Right ventricle myocardium inferior (tissue), 1 donor: ENCODE data around the gene PCDHA11. TPM values are rescaled to one million over a fixed set of nuclear protein-coding genes. Genes with fewer than 3 reads are reported as not detected.
A peak's percentile ranks its signal among the peaks of the same experiment; 100 is the strongest.
"Not testable (repeated sequence)": the region's sequence is repeated elsewhere in the genome, so short reads cannot be mapped to it uniquely, and the experiment has no call there.

Experiments
- ATAC-seq: fragments of 200-7000 bp; cut with Tn5 transposase; one replicate; pipeline ENCODE4 v1.9.1; 2020; ENCODE audit warnings: mild to moderate bottlenecking, moderate library complexity
- DNase-seq: peaks from one replicate; pipeline ENCODE4 v3.0.0; 2021; ENCODE audit errors: missing footprints
- intact Hi-C: fragments of 100-400 bp; cut with DNase I; formaldehyde crosslinking; loops from one replicate; pipeline ENCODE4 v1.11.0; 2022
- long read RNA-seq: library from polyadenylated mRNA; unstranded; transcript quantifications from one replicate; pipeline ENCODE4 v2.0.0, GENCODE V29; 2021
- total RNA-seq: library from RNA; stranded (reverse); fragmentation: NEBNext Ultra II Directional; extraction: Animal tissue kit (Norgen Biotek cat#: 25700); gene quantifications from one replicate; pipeline ENCODE4 v1.2.1, GENCODE V29; 2021
- donor health status: DM: no; HTN: yes; CAD: no; lungs with severe emphysema.

PCDHA11 gene, protein sequence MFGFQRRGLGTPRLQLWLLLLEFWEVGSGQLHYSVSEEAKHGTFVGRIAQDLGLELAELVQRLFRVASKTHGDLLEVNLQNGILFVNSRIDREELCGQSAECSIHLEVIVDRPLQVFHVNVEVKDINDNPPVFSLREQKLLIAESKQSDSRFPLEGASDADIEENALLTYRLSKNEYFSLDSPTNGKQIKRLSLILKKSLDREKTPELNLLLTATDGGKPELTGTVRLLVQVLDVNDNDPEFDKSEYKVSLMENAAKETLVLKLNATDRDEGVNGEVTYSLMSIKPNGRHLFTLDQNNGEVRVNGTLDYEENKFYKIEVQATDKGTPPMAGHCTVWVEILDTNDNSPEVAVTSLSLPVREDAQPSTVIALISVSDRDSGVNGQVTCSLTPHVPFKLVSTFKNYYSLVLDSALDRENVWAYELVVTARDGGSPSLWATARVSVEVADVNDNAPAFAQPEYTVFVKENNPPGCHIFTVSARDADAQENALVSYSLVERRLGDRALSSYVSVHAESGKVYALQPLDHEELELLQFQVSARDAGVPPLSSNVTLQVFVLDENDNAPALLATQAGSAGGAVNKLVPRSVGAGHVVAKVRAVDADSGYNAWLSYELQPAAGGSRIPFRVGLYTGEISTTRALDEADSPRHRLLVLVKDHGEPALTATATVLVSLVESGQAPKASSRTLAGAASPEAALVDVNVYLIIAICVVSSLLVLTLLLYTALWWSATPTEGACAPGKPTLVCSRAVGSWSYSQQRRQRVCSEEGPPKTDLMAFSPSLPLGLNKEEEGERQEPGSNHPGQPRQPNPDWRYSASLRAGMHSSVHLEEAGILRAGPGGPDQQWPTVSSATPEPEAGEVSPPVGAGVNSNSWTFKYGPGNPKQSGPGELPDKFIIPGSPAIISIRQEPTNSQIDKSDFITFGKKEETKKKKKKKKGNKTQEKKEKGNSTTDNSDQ
- total RNA-seq: not detected
- long read RNA-seq: 0 reads

DNA sequence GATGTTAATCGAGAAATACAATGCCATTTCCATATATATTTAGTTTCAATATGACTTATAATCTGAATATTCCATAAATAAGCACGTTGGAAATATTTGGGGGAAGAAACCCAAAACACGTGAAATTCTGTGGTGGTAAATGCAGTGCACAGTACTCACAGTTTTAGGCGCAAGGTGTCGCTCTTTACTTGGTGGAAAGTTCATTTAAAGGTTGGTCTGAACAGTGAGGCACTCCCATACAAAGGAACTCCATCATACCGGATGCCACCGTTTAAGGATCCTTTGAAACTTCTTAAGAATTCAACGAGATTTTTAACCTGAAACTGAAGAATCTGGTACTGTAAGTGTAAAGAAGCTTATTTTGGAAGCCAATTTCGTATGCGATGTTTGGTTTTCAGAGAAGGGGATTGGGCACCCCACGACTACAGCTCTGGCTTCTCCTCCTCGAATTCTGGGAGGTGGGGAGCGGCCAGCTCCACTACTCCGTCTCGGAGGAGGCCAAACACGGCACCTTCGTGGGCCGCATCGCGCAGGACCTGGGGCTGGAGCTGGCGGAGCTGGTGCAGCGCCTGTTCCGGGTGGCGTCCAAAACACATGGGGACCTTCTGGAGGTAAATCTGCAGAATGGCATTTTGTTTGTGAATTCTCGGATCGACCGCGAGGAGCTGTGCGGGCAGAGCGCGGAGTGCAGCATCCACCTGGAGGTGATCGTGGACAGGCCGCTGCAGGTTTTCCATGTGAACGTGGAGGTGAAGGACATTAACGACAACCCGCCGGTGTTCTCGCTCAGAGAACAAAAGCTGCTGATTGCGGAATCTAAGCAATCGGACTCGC is at the start of gene PCDHA11:
PCDHA11 (plus strand) TSS at position 237 of the 834 bp plus-strand sequence; CDS start at position 384, 147 bp downstream.
- no peak for ATAC-seq
- intact Hi-C loops: no loop called here
- DNase-seq: no peak

DNA sequence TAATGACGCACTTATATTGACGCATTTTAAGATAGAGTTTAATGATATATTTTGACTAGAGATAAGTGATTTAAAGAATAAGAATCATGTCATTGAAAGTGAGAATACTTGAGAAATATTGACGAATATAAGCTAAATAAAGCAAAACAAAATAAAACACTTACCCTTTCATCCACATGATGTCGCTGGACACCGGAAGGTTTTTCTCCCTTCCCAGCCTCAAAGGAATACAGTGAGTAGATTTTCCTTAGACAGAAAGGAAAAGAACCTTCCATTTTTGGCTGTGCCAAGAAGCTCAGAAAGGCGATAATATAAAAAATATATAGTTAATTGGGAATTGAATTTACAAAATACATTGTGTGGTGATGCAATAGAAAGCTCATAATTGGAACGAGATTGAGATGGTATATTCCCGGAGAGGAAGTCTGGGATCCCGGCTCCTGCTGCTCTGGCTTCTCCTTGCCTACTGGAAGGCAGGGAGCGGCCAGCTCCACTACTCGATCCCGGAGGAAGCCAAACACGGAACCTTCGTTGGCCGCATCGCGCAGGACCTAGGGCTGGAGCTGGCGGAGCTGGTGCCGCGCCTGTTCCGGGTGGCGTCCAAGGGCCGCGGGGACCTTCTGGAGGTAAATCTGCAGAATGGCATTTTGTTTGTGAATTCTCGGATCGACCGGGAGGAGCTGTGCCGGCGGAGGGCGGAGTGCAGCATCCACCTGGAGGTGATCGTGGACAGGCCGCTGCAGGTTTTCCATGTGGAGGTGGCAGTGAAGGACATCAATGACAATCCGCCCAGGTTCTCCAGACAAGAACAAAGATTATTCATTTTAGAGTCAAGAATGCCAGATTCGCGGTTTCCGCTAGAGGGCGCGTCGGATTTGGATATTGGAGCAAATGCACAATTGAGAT is 47.1 kb upstream of the PCDHA11 start, which contains the start of gene PCDHA5:
PCDHA5 (plus strand) TSS at position 239 of the 906 bp plus-strand sequence.
- DNase-seq (peak; percentile 54), ATAC-seq (no peak)
- intact Hi-C loops: no loop called here

DNA sequence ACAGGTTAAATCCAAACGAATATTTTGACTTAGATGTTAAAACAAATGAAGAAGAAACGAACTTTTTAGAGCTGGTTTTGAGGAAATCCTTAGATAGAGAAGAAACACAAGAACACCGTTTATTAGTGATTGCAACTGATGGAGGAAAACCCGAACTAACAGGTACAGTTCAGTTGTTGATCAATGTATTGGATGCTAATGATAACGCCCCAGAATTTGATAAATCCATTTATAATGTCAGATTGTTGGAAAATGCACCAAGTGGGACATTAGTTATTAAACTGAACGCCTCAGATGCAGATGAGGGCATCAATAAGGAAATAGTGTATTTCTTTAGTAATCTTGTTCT is 46.5 kb upstream of the PCDHA11 start:
- ATAC-seq: no peak
- intact Hi-C loops: no loop called here
- DNase-seq: no peak

DNA sequence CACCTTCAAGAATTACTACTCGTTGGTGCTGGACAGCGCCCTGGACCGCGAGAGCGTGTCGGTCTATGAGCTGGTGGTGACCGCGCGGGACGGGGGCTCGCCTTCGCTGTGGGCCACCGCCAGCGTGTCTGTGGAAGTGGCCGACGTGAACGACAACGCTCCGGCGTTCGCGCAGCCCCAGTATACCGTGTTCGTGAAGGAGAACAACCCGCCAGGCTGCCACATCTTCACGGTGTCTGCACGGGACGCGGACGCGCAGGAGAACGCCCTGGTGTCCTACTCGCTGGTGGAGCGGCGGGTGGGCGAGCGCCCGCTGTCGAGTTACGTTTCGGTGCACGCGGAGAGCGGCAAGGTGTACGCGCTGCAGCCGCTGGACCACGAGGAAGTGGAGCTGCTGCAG is 45.8 kb upstream of the PCDHA11 start:
- intact Hi-C loops, ATAC-seq, DNase-seq: not testable (repeated sequence)

DNA sequence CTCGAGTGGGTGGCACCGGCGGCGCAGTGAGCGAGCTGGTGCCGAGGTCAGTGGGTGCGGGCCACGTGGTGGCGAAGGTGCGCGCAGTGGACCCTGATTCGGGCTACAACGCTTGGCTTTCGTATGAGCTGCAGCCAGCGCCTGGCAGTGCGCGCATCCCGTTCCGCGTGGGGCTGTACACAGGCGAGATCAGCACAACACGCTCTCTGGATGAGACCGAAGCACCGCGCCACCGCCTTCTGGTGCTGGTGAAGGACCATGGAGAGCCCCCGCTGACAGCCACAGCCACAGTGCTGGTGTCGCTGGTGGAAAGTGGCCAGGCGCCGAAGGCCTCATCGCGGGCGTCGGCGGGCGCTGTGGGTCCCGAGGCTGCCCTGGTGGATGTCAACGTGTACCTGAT is 45.3 kb upstream of the PCDHA11 start:
- ATAC-seq: no peak
- intact Hi-C loops: no loop called here
- DNase-seq: peak; percentile 68

DNA sequence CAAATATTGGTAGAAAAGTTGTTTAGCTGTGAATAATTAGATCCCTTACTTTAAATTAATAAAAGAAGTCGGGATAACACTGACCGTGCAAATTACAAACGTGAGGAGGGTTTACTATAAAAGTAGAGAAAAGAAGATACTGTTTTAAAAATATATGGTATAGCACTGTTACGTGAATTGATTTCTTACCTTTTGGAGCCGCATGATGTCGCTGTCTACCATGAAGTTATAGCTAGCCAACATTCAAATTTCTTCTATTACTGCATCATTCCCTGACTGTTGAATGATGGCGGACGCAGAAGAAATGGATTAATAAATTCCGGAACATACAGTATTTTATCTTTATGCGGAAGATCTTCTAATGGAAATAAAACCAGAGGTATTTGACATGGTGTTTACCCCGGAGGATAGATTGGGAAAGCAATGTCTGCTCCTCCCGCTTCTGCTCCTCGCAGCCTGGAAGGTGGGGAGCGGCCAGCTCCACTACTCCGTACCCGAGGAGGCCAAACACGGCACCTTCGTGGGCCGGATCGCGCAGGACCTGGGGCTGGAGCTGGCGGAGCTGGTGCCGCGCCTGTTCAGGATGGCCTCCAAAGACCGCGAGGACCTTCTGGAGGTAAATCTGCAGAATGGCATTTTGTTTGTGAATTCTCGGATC is 40.9 kb upstream of the PCDHA11 start, which contains the start of gene PCDHA6:
PCDHA6 (plus strand) TSS at position 257 of the 658 bp plus-strand sequence; CDS start at position 389, 132 bp downstream.
- intact Hi-C loops: no loop called here
- ATAC-seq (no peak), DNase-seq (no peak)

DNA sequence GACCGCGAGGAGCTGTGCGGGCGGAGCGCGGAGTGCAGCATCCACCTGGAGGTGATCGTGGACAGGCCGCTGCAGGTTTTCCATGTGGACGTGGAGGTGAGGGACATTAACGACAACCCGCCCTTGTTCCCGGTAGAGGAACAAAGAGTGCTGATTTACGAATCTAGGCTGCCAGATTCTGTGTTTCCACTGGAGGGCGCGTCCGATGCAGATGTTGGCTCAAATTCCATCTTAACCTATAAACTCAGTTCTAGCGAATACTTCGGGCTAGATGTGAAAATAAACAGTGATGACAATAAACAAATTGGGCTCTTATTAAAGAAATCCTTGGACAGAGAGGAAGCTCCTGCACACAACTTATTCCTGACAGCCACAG is 40.4 kb upstream of the PCDHA11 start:
- ATAC-seq: no peak
- intact Hi-C loops: no loop called here
- DNase-seq: no peak

DNA sequence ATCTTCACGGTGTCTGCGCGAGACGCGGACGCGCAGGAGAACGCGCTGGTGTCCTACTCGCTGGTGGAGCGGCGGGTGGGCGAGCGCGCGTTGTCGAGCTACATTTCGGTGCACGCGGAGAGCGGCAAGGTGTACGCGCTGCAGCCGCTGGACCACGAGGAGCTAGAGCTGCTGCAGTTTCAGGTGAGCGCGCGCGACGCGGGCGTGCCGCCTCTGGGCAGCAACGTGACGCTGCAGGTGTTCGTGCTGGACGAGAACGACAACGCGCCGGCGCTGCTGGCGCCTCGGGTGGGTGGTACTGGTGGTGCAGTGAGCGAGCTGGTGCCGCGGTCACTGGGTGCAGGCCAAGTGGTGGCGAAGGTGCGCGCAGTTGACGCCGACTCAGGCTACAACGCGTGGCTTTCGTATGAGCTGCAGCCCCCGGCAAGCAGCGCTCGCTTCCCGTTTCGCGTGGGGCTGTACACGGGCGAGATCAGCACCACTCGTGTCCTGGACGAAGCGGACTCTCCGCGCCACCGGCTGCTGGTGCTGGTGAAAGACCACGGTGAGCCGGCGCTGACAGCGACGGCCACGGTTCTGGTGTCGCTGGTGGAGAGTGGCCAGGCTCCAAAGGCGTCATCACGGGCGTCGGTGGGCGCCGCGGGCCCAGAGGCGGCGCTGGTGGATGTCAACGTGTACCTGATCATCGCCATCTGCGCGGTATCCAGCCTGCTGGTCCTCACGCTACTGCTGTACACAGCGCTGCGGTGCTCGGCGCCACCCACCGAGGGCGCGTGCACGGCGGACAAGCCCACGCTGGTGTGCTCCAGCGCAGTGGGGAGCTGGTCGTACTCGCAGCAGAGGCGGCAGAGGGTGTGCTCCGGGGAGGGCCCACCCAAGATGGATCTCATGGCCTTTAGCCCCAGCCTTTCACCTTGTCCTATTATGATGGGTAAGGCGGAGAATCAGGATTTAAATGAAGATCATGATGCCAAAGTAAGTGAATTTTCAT is 39.0 kb upstream of the PCDHA11 start:
- intact Hi-C loops: loop anchor here (10.0 kb wide), 1 partner anchor 215 kb away; no protein-coding TSS in a partner anchor
- not testable (repeated sequence) for ATAC-seq
- DNase-seq: peak; percentile 62

DNA sequence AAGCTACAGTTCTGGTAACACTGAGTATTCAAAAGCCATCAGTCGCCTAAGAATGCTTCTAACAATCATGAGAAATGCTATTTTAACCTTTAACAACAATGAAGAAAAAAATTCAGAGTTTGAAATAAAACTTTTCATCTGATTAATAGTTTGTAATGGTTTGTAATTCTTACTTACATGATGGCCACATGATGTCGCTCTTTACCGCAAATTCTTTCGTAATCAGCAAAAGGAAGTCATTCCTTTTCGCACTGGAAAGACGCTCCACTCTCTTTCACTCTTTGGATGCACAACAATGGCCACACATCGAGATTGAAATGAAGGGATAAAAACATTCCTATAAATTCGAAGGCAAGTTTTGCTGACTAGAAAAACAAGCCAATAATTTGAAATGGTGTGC is 34.8 kb upstream of the PCDHA11 start, which contains the start of gene PCDHA7:
PCDHA7 (plus strand) TSS at position 277 of the 400 bp plus-strand sequence; CDS start at position 392, 115 bp downstream.
- intact Hi-C loops: loop anchor here (10.0 kb wide), 1 partner anchor 211 kb away; no protein-coding TSS in a partner anchor

DNA sequence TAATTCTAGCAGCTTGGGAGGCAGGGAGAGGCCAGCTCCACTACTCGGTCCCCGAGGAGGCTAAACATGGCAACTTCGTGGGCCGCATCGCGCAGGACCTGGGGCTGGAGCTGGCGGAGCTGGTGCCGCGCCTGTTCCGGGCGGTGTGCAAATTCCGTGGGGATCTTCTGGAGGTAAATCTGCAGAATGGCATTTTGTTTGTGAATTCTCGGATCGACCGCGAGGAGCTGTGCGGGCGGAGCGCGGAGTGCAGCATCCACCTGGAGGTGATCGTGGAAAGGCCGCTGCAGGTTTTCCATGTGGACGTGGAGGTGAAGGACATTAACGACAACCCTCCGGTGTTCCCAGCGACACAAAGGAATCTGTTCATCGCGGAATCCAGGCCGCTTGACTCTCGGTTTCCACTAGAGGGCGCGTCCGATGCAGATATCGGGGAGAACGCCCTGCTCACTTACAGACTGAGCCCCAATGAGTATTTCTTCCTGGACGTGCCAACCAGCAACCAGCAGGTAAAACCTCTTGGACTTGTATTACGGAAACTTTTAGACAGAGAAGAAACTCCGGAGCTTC is 34.2 kb upstream of the PCDHA11 start:
- intact Hi-C loops: loop anchor here (10.0 kb wide), 1 partner anchor 210 kb away; no protein-coding TSS in a partner anchor
- DNase-seq, ATAC-seq: not testable (repeated sequence)

More for the DNA sequence above, 34.8 kb upstream of the PCDHA11 start, which contains the start of gene PCDHA7:
- no peak for ATAC-seq
- DNase-seq: no peak

DNA sequence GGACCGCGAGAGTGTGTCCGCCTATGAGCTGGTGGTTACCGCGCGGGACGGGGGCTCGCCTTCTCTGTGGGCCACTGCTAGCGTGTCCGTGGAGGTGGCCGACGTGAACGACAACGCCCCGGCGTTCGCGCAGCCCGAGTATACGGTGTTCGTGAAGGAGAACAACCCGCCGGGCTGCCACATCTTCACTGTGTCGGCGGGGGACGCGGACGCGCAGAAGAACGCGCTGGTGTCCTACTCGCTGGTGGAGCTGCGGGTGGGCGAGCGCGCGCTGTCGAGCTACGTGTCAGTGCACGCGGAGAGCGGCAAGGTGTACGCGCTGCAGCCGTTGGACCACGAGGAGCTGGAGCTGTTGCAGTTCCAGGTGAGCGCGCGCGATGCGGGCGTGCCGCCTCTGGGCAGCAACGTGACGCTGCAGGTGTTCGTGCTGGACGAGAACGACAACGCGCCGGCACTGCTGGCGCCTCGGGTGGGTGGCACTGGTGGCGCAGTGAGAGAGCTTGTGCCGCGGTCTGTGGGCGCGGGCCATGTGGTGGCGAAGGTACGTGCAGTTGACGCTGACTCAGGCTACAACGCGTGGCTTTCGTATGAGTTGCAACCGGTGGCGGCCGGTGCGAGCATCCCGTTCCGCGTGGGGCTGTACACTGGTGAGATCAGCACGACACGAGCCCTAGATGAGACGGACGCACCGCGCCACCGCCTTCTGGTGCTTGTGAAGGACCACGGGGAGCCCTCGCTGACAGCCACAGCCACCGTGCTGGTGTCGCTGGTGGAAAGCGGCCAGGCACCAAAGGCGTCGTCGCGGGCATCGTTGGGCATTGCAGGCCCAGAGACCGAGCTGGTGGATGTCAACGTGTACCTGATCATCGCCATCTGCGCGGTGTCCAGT is 32.9 kb upstream of the PCDHA11 start:
- intact Hi-C loops: loop anchor here (10.0 kb wide), 1 partner anchor 209 kb away; no protein-coding TSS in a partner anchor
- no peak for ATAC-seq
- peak; percentile 59 for DNase-seq

DNA sequence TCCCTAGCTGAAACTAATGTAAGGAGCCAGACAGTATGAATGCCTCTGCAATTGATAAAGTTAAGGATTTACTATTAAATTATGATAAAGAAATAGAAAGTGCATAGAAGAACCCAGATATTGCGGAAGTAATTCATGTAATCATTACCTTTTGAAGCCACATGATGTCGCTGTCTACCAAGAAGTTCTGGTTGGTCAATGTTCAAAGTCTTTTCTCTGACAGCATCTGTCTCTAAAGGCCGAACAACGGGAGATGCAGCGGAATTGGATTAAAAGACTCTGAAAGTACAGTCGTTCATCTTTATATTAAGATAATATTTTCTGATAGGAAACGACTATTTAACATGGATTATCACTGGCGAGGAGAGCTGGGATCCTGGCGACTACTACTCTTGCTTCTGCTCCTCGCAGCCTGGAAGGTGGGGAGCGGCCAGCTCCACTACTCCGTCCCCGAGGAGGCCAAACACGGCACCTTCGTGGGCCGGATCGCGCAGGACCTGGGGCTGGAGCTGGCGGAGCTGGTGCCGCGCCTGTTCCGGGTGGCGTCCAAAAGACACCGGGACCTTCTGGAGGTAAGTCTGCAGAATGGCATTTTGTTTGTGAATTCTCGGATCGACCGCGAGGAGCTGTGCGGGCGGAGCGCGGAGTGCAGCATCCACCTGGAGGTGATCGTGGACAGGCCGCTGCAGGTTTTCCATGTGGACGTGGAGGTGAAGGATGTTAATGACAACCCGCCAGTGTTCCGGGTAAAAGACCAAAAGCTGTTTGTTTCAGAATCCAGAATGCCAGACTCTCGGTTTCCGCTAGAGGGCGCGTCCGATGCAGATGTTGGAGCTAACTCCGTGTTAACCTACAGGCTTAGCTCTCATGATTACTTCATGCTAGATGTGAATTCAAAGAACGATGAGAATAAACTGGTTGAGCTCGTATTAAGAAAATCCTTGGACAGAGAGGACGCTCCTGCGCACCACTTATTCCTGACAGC is 27.5 kb upstream of the PCDHA11 start, which contains the start of gene PCDHA8:
PCDHA8 (plus strand) TSS at position 210 of the 985 bp plus-strand sequence; CDS start at position 345, 135 bp downstream.
- intact Hi-C loops: no loop called here
- ATAC-seq (no peak), DNase-seq (no peak)
